GM21576 (cell line): ENCODE results near the gene CLASP1.
"Not testable (repeated sequence)": the region's sequence is repeated elsewhere in the genome, so short reads cannot be mapped to it uniquely, and the experiment has no call there.

ENCODE experiments used
- ATAC-seq: cut with Tn5 transposase; IDR thresholded peaks from one replicate; pipeline ENCODE4 v1.9.1; 2021; ENCODE audit warnings: mild to moderate bottlenecking, moderate library complexity; ENCODE audit not compliant: unreplicated experiment

The CLASP1 gene

GRCh38 chr2:121386707-121387106 lies 262.6 kb downstream of the CLASP1 start:
- ATAC-seq, result no peak

- ATAC-seq, result no peak
Measured at GRCh38 chr2:121386102-121386501, 263.2 kb downstream of the CLASP1 start.

- ATAC-seq, result no peak
Measured at GRCh38 chr2:121382744-121383143, 266.5 kb downstream of the CLASP1 start.

- ATAC-seq, result no peak
Measured at GRCh38 chr2:121377646-121378045, 271.6 kb downstream of the CLASP1 start.

- ATAC-seq, result no peak
Measured at GRCh38 chr2:121376535-121377250, 272.6 kb downstream of the CLASP1 start.

- no peak for ATAC-seq
Measured at GRCh38 chr2:121375621-121376159, 273.6 kb downstream of the CLASP1 start.

- ATAC-seq, result not testable (repeated sequence)
Measured at GRCh38 chr2:121374412-121375075, 274.7 kb downstream of the CLASP1 start.

GRCh38 chr2:121372721-121373353 lies 276.4 kb downstream of the CLASP1 start:
- no peak for ATAC-seq

GRCh38 chr2:121372082-121372481 lies 277.2 kb downstream of the CLASP1 start:
- ATAC-seq, result no peak

GRCh38 chr2:121368836-121369235 lies 280.4 kb downstream of the CLASP1 start:
- no peak for ATAC-seq

- no peak for ATAC-seq
Measured at GRCh38 chr2:121368155-121368554, 281.1 kb downstream of the CLASP1 start.

- ATAC-seq, result no peak
Measured at GRCh38 chr2:121367246-121367900, 281.9 kb downstream of the CLASP1 start.

GRCh38 chr2:121366040-121366439 lies 283.2 kb downstream of the CLASP1 start:
- no peak for ATAC-seq

- ATAC-seq, result no peak
Measured at GRCh38 chr2:121365061-121365460, 284.2 kb downstream of the CLASP1 start.

GRCh38 chr2:121363632-121364420 lies 285.4 kb downstream of the CLASP1 start:
- ATAC-seq, result no peak

GRCh38 chr2:121362774-121363173 lies 286.5 kb downstream of the CLASP1 start:
- ATAC-seq, result no peak

- no peak for ATAC-seq
Measured at GRCh38 chr2:121362226-121362625, 287.0 kb downstream of the CLASP1 start.

GRCh38 chr2:121360566-121361300 lies 288.5 kb downstream of the CLASP1 start:
- no peak for ATAC-seq

- no peak for ATAC-seq
Measured at GRCh38 chr2:121359716-121360565, 289.3 kb downstream of the CLASP1 start.
